GM19025 (cell line): Measurements from ENCODE around the gene SCAF8.

Experiments
- ATAC-seq: cut with Tn5 transposase; IDR thresholded peaks from one replicate; pipeline ENCODE4 v1.9.1; 2021; ENCODE audit warnings: mild to moderate bottlenecking, low read depth, moderate library complexity; ENCODE audit not compliant: unreplicated experiment

The SCAF8 gene

GRCh38 chr6:154876486-154877280 lies 143.5 kb downstream of the SCAF8 start:
- ATAC-seq: no peak

DNA sequence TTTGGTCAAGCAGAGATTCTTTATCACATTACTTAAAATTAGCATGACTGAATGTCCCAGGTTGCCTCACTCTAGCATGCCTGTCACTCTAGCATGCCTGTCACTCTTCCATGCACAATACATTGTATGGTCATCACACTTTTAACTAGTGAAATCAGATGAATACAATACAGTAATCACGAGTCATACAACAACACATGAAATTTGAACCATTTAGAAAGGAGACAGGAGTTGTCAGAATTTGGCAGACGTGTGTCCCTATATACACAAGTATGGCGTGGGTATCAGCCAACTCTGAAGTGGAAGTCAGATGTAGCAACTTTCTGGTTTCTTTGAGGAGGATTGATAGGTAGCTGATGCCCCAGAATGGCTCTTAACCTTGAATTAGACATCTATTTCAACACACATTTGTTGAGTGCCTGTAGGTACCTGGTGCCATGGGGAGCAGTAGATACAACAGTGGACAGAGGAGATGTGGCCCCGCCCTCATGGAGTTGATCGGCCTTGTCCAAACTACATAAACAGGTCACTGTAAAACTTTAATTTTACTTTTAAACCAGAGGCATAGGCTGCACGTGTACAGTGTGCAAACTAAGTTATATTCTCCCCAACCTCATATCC lies 145.8 kb downstream of the SCAF8 start:
- ATAC-seq: no peak

GRCh38 chr6:154882107-154882506 lies 148.9 kb downstream of the SCAF8 start:
- ATAC-seq: no peak
